Measurements from ENCODE around the gene OR5AU1. TPM values are rescaled to one million over a fixed set of nuclear protein-coding genes. Genes with fewer than 3 reads are reported as not detected.

Gene OR5AU1
- polyA plus RNA-seq (2013, experiment 1 of 2; ENCODE audit: insufficient read length), result 0.01 TPM
- not detected for polyA plus RNA-seq (2013, experiment 2 of 2; ENCODE audit: insufficient read length)

DNA sequence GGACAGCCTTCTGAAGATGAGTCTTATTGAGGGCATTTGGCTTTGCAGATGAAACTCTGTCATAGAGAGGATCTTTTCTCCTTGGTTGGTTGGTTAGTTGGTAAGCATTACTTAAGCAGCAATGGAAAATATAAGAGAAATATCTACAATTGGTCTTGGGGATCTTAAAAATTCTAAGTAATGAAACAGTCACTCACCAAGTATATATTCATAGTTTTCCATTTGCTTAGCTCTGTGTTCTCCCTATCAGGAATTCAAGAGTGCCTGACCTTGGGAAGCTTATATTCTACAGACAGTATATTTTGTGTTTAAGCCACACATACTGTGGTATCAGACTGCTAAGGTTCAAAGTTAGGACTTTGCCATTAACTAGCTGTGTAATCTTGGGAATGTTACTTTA is at the start of gene OR5AU1:
OR5AU1 (minus strand) TSS at position 101 of the 400 bp plus-strand sequence. CDS start 191 bp downstream, outside the sequence.
- DNase-seq, result no peak

DNA sequence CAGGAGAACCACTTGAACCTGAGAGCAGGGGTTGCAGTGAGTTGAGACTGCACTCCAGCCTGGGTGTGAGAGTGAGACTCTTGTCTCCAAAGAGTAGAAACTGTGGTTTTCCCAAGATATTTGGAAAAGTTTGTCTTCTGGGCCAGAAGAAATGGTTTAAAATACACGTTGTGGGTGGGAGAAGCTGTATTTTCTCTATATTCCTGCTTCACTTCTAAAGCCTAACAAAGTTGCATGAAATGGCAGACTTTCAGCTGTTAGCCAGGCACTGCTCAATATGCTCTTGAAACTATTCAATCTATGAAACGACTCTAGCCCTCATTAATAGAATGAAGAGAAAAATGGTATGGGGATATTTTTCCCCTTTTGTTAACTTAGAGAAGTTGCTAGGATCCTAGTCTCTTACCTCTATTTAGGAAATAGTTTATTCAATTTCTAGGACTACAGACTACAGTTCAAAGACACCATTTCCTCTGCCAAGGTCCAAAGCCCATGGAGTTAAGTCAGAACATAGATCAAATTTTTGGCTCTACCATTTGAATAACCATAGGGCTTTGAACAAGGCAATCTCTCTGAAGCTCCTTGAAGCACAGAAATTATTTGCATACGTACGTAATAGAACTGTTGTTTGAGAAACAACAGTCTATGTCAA is 49.3 kb upstream of the OR5AU1 start:
- DNase-seq, result no peak

DNA sequence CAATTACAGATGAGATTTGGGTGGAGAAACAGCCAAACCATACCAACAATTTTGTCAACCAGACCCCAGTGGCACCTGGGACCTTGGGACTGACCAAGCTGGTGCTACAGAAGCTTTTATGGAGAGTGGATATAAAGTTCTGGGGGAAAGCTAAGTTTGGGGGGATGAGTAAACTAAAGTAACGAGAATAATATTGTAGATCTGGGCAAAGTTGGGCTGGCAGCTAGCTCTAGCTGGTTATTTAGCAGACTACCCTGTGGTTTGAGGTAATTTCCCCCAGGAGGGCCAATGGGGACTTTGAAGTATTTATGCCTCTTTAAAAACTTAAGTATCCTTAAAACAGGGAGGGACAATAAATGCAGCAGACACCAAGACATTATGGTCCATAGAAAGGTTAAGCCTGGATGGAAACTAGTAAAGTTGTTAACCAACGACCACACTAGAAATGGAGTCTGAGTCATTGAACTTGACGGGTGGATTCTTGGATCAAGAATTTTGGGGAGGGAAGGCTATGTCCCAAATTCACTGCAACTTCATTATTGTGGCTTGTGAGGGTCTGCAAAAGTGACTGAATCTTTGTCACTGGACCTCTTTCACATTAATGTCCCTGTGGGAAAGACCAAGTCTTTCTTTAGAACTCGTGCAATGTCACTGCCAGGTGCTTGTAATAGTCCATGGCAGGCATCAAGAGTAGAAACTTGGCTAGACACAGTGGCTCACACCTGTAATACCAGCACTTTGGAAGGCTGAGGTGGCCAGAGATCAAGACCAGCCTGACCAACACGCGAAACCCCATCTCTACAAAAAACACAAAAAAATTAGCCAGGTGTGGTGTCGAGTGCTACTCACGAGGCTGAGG is 48.5 kb upstream of the OR5AU1 start:
- no peak for DNase-seq

DNA sequence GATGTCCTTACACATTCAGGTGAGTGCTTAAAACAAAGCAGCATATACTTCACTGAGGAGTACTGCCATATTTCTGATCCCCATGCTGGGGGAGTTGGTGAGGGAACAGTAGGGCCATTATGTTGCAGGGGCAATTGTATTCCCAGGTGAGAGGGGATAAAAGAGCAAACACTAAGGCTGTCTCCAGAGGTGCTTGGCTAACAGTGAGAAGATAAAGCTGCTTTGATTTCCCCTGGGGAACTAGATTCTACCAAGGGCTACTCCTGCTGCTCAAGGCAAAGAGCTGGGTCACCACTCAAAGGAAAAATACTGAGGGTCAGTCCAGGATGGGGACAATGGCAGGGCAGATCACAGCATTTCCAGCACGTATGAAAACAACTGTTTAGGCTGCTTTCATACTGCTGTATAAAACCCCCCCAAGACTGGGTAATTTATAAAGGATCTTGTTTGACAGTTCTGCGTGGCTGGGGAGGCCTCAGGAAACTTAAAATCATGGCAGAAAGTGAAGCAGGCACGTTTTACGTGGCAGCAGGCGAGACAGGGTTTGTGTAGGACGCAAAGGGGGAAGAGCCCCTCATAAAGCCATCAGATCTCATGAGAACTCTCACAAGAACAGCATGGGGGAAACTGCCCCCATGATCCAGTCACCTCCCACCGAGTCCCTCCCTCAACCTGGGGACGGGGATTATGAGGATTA is 47.8 kb upstream of the OR5AU1 start:
- no peak for DNase-seq

DNA sequence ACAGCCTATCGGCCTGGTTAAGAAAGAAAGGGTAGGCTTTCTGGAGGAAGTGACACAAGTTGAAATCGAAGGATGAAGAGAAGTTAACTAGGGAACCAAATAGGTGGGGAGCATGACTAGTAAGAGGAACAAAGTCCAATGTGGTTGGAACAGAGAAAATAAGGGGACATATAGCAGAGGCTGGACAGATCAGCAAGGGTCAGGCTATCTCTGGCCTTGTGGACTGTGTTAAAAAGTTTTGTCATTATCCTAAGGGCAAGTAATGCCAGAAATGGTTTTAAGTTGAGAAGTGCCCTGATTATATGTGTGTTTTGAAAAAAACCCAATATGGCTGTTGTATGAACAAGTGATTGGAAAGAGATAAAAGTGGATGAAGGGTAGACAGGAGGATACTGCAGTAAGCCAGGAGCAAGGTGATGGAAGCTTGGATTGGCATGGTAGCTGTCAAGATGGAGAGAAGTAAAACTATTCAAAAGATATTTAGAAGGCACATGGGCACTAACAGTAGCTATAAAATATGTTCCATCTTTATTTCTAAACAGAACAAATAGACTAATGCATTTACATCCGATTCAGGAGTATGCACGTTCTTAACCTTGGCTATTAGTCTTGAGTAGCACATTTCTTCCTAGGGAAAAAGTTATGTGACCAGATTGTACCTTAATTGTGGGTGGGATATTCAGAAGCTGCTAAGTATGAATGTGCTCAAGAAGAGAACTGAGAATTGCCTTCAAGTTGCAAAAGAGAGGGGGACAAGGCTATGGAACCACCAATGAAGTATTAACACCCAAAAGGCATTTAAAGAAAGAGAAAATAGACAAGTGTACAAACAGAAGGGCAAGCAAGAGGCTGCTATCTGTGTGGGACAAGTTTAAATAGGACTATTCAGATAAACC is 46.8 kb upstream of the OR5AU1 start:
- no peak for DNase-seq

DNA sequence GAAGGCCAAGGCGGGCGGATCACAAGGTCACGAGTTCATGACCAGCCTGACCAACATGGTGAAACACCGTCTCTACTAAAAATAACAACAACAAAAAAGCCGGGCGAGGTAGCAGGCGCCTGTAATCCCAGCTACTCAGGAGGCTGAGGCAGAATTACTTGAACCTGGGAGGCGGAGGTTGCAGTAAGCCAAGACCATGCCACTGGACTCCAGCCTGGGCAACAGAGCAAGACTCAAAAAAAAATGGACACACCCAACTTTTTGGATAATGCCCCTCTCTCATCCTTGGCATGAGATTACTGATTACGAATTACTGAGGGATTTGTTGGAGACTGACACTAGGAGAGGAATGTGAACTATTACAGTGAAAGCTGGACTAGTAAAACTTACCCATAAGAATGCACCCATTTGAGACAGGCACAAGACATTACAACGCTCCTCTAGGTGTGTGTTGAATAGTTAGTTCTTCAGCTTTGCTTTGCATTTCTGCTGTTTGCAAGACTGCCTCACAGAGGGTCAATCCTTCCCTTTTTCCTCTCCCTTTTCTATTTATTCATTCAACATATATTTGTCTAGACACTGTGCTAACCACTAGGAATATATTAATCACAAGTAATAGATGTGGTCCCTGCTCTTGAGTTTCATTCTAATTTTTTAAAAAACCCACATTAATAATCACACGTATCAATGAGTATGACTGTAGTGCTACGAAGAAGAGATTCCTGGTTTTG is 46.0 kb upstream of the OR5AU1 start:
- DNase-seq, result no peak

DNA sequence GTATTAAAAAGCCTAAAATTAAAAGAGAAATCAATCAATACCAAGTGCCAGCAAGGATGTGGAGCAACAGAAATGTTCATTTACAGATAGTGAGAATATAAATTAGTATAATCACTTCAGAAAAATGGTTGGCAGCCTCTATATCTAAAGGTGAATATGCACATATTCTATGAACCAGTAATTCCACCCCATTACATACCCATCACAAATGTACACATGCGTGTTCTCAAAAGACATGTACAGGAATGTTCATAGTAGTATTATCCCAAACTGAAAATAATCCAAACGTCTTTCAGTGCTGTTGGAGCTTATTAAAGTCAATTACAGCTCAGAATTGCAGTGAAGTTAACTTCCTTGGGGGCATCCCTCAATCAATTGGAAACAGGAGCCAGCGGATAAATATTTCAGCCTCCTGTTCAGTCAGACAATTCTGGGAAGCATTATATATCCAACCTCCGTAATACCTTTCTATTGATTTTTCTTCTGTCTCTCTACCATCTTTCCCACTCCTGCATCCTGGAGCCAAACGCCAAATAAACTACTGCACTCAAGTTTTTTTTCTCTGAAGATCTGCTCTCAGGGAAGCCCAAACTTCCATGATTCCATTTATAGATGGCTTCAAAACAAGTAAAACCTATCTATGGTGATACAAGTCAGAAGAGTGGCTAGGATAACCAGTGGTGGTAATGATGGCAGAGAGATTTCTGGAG is 45.0 kb upstream of the OR5AU1 start:
- DNase-seq, result no peak

DNA sequence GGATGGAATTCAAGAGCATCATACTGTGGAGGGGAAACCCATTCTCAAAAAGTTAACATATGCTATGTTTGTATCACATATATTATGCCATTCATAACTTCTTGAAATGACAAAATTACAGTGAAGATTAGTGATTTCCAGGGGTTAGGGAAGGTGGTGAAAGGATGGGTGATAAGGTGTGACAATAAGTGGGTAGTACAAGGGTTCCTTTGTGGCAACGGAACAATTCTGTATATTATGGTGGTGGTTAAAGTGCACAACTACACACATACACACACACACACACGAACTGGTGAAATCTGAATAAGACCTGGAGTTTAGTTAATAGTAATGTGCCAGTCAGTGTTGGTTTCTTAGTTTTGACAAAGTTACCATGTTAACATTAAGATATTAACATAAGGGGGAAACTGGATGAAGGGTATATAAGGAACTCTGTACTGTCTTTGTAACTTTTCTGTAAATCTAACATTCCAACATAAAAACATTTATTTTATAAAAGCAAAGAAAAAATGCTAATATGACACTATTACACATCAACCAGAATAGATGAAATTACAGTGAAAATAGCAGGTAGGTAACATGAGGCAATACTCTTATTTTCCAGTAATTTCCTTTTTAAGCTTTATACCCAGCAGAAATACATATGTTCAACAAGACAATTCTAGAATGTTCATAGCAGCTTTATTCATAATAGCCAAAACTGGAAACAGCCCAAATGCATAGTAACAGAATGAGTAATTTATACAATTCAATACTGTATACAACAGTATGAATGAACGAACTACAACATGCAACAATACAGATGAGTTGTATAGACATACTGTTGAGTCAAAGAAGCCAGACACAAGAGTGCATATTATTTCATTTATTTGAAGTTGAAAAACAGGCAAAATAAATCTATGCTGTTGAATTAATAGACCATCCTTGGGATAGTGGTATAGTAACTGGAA is 44.0 kb upstream of the OR5AU1 start:
- peak; percentile 47 for DNase-seq

DNA sequence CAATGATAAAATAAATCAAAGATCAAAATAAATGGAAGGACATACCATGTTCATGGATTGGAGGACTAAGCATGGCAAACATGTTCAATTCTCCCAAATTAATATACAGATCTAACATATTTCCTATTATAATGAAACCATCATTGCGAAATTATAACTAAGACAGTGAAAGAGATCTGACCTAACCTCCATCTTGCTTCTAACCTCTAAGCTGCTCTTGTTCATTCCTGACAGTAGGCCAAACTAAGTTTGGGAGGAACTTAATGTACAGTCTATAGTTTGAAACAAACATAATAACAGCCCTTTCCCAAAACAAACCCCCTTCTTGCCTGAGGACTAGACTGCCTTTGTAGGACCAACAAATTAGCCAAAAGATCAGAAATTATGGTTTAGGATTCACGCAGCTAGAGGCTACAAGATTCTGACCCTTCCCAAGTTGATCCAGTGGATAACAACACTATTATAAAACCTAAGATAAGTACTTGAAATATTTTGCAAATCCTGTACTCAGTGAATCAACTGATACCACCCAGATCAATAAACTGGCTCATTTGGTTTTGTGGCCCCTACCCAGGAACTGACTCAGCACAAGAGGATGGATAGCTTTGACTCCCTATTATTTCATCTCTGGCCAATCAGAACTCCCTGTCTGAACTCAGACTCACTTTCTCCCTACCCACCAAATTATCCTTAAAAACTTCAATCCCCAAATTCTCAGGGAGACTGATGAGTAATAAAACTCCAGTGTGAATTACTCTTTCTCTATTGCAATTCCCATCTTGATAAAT is 41.7 kb upstream of the OR5AU1 start:
- DNase-seq, result no peak

DNA sequence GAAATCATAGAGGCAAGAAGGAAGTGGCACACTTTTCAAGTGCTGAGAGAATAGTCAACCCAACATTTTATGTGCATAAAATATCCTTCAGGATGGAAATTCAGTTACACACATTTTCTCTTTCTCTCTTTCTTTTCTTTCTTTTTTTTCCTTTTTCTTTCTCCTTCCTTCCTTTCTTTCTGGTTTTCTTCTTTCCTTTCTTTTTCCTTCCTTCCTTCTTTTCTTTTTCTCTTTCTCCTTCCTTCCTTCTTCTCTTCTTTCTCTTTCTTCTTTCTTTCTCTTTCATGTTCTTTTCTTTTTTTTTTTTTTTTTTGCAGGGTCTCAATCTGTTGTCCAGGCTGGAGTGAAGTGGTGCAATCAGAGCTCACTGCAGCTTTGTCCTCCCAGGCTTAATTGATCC is 38.7 kb upstream of the OR5AU1 start:
- DNase-seq, result no peak

DNA sequence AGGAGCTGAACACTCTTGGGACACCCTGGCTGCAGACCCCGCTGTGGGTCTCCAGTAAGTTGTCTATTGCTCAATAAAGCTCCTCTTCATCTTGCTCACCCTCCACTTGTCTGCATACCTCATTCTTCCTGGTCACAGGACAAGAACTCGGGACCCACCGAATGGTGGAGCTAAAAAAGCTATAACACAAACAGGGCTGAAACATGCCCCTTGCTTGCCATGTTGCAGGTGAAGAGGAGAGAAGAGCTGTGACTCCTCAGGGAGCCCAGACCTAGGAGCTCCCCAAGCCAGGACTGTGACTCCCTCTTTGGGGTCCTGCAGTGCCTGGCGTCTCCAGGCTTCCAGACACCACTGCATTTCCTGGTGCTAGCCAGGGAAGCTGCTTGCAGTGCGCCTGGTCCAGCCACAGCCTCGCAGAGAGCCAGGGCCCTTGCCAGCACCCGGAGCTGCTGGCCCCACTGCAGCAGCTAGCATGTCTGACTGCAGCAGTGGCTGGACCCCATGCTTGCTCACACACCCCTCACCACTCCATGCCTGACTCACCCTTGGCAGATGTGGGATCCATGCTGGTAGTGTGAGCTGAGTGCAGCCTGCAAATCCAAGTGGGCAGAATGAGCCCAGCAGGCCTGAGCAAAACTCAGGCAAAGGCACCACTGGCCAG is 37.1 kb upstream of the OR5AU1 start:
- no peak for DNase-seq

DNA sequence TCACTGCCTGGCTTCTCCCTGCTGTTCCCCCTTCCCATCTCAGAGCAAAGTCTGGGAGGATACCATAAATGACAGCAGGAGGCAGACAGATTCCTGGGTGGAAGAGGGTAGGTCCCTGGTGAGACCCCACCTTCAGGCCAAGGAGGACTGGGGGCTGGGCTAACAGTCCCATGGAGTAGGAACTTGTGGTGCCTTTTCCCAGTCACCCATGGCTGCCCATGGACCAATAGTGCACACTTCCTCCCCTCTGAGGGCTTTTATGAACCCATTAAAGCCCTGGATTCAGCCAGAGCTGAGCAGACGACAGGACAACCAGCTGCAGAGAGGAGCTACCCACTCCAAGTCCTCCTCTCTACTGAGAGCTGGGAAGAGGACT is 36.6 kb upstream of the OR5AU1 start:
- DNase-seq, result no peak

DNA sequence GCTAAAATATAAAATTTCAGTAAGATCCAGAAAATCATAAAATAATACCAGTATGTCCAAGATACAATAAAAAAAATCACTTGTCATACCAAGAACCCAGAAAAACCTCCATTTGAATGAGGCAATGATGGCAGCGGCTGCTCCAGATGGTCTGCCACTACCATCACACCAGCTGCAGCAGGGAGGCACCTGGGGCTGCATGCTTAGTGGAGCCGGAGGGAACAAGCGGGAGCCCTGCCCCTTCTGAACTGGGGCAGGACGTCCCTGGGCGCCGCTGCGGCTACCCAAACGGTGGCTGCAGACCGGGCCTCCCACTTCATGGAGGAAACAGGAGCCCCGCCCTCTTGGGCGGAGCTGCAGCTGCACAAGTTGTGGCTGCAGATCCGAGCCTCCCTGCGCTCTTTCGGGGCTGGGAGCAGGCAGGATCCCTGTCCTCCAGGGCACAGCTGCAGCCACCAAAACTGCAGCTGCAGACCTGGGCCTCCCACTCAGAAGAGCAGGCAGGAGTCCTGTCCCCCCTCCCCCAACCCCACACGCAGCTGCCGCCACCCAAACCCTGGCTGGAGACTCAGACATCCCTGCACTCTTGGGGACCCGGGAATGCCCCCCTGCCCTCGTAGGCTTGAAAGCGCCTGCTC is 36.1 kb upstream of the OR5AU1 start:
- DNase-seq, result peak; percentile 43

DNA sequence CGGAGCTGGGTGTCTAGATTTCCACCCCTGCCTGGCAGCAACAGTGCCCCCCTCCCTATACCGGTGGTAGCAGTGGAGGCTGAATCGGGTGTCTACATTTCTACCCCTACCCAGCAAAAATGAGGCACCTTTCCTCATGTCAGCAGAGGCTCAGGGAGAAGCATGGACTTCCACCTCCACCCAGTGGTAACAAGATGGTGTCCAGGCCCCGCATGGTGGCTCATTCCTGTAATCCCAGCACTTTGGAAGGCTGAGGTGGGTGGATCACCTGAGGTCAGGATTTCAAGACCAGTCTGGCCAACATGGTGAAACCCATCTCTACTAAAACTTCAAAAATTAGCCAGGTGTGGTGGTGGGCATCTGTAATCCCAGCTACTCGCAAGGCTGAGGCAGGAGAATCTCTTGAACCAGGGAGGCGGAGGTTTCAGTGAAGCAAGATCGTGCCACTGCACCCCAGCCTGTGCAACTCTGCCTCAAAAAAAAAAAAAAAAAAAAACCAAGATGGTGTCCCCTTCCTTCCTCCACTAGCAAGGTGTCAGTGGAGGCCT is 35.5 kb upstream of the OR5AU1 start:
- DNase-seq, result no peak

DNA sequence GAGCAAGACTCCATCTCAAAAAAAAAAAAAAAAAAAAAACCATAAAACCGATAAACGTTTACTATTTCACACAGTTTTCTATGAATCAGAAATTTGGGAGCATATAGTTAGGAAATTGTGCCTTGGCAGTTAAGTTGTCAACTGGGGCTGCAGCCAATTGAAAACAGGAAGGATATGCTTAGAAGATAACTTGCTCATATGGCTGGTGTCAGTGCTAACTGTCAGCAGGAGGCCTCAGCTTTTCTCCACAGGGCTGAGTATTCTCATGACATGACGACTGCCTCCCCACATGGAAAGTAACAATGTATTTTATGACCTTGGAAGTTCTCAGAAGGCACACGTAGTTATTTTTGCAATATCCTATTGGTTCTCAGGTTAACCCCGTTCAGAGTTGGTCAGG is 29.6 kb upstream of the OR5AU1 start:
- no peak for DNase-seq

DNA sequence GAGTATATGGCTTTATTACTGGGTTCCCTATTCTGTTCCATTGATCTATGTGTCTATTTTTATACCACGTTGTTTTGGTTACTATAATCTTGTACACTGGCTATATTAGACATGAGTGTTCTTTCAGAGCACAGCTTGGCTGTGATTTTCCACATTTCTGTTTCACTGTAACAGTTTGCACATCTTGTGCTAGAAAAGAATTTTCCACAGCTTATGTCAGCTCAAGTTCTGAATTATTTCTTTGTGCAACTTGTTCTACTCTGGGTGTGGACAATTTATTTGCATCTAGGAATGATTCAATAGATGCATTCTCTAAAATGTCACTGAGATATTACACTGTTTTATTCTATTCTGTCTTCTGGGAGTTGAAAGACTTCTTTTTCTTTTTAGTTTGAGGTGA is 28.4 kb upstream of the OR5AU1 start:
- DNase-seq, result no peak

DNA sequence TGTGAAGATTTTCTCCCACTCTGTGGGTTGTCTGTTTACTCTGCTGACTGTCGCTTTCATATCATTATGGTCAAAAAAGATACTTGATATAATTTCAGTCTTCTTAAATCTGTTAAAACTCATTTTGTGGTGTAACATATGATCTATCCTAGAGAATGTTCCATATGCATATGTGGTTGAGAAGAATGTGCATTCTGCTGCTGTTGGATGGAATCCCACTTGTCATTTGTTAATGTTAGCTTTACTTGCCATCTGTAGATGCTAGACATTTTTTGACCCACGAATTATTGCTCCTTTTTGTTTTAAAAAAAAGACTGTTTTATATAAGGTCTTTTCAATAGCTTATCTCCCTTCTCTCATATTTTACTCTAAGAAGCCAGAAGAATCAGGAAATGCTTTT is 26.3 kb upstream of the OR5AU1 start:
- DNase-seq, result no peak

DNA sequence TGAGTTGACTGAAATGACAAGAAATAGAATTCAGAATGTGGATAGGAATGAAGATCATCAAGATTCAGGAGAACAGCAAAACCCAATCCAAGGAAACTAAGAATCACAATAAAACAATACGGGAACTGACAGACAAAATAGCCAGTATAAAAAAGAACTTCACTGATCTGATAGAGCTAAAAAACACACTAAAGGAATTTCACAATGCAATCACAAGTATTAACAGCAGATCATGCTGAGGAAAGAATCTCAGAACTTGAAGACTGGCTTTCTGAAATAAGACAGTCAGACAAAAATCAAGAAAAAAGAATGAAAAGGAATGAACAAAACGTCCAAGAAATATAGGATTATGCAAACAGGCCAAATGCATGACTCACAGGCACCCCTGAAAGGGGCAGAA is 15.3 kb upstream of the OR5AU1 start:
- no peak for DNase-seq
